Inflammatory macrophage treated with lipopolysaccharide for 4 hours (primary cell): ENCODE results near the gene ANXA2.
A peak's percentile ranks its signal among the peaks of the same experiment; 100 is the strongest.

Experiments used
- DNase-seq: peaks from one replicate; pipeline ENCODE4 v3.0.0-alpha.2; 2020

The ANXA2 gene

GRCh38 chr15:60386615-60387014 lies 11.2 kb downstream of the ANXA2 start:
- no peak for DNase-seq

- peak; percentile 33 for DNase-seq
Observed at GRCh38 chr15:60385620-60386552, 11.9 kb downstream of the ANXA2 start.

- no peak for DNase-seq
Observed at GRCh38 chr15:60384526-60385126, 13.2 kb downstream of the ANXA2 start.

- DNase-seq, result no peak
Observed at GRCh38 chr15:60384053-60384452, 13.7 kb downstream of the ANXA2 start.

- DNase-seq, result no peak
Observed at GRCh38 chr15:60382773-60383674, 14.8 kb downstream of the ANXA2 start.

GRCh38 chr15:60381148-60381788 lies 16.5 kb downstream of the ANXA2 start:
- DNase-seq, result peak; percentile 13

- no peak for DNase-seq
Observed at GRCh38 chr15:60379525-60380274, 18.1 kb downstream of the ANXA2 start.

GRCh38 chr15:60379185-60379524 lies 18.6 kb downstream of the ANXA2 start:
- no peak for DNase-seq

GRCh38 chr15:60376677-60377095 lies 21.1 kb downstream of the ANXA2 start:
- DNase-seq, result no peak

- DNase-seq, result no peak
Observed at GRCh38 chr15:60375306-60375705, 22.5 kb downstream of the ANXA2 start.

- DNase-seq, result no peak
Observed at GRCh38 chr15:60374628-60375081, 23.1 kb downstream of the ANXA2 start.

- DNase-seq, result no peak
Observed at GRCh38 chr15:60374209-60374608, 23.6 kb downstream of the ANXA2 start.

GRCh38 chr15:60373745-60374144 lies 24.0 kb downstream of the ANXA2 start:
- no peak for DNase-seq

GRCh38 chr15:60373327-60373726 lies 24.5 kb downstream of the ANXA2 start:
- no peak for DNase-seq

- DNase-seq, result no peak
Observed at GRCh38 chr15:60372756-60373155, 25.0 kb downstream of the ANXA2 start.

GRCh38 chr15:60372227-60372626 lies 25.6 kb downstream of the ANXA2 start:
- DNase-seq, result no peak

- no peak for DNase-seq
Observed at GRCh38 chr15:60371175-60372051, 26.4 kb downstream of the ANXA2 start.

GRCh38 chr15:60370869-60371136 lies 27.0 kb downstream of the ANXA2 start:
- no peak for DNase-seq

- DNase-seq, result peak; percentile 20
Observed at GRCh38 chr15:60370105-60370868, 27.5 kb downstream of the ANXA2 start.

- no peak for DNase-seq
Observed at GRCh38 chr15:60369696-60370095, 28.1 kb downstream of the ANXA2 start.

- no peak for DNase-seq
Observed at GRCh38 chr15:60364612-60364924, 33.2 kb downstream of the ANXA2 start.
